NCI-H2171 treated with DMSO at 0.1 percent for 48 hours (cell line): ENCODE data around the gene KAT14.
"Not testable (repeated sequence)": the region's sequence is repeated elsewhere in the genome, so short reads cannot be mapped to it uniquely, and the experiment has no call there.

Experiments
- DNase-seq: peaks from one replicate; lab custom pipeline; 2025; lab: John Stamatoyannopoulos, UW

KAT14 gene, protein sequence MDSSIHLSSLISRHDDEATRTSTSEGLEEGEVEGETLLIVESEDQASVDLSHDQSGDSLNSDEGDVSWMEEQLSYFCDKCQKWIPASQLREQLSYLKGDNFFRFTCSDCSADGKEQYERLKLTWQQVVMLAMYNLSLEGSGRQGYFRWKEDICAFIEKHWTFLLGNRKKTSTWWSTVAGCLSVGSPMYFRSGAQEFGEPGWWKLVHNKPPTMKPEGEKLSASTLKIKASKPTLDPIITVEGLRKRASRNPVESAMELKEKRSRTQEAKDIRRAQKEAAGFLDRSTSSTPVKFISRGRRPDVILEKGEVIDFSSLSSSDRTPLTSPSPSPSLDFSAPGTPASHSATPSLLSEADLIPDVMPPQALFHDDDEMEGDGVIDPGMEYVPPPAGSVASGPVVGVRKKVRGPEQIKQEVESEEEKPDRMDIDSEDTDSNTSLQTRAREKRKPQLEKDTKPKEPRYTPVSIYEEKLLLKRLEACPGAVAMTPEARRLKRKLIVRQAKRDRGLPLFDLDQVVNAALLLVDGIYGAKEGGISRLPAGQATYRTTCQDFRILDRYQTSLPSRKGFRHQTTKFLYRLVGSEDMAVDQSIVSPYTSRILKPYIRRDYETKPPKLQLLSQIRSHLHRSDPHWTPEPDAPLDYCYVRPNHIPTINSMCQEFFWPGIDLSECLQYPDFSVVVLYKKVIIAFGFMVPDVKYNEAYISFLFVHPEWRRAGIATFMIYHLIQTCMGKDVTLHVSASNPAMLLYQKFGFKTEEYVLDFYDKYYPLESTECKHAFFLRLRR

DNA sequence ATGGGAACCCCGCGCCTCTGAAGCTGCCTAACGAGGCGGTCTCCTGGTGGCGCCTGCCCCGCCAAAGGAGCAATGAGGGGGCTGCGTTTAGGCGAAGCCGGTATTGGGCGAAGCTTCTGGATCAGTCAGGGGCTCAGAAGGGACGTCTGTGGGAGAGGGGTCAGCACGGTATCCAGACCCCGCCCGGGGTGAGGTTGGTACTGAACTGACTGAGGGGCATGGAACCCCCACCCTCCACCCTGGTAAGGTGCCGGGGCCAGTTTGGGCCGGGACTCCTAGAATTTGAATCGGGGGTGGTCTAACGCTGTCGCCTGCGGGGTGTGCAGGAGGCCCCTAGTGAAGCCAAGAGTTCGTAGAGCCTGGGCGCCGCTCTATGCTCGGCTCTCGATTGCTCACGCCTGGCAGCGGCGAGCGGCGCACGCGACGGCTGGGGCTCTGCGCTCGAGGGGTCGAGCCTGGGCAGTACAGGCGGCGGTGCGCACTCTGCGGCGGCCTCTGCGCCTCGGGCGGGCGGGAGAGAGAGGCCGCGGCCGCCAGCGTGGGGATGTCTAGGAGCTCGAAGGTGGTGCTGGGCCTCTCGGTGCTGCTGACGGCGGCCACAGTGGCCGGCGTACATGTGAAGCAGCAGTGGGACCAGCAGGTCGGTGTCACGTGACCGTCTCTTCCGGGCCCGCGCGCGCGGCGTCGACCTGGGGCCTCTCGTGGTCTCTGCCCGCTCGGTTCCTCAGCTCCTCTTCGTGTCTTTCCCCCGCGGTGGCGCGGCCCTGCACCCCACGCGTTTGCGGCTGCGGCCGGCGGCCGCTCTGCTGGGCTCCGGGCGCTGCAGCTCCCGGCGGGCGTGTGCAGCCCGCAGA lies at the start of gene KAT14, which contains the start of gene PET117:
Gene KAT14 (plus strand): TSS at position 452 of the 854 bp plus-strand sequence. CDS start 4,798 bp downstream, outside the sequence.
Gene PET117 (plus strand): TSS at position 452 of the 854 bp plus-strand sequence. CDS start 93 bp downstream, at position 545.
- DNase-seq: peak; percentile 87

DNA sequence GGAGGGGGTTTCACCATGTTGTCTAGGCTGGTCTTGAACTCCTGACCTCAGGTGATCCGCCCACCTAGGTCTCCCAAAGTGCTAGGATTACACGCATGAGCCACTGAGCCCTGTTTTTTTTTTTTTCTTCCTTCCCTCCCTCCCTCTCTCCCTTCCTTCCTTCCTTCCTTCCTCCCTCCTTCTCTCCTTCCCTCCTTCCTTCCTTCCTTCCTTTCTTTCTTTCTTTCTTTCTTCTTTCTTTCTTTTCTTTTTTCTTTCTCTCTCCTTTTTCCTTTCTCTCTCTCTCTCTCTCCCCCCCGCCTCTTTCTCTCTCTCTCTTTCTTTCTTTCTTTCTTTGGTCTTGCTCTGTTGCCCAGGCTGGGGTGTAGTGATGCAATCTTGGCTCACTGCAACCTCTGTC lies 49.4 kb upstream of the KAT14 start:
- not testable (repeated sequence) for DNase-seq

DNA sequence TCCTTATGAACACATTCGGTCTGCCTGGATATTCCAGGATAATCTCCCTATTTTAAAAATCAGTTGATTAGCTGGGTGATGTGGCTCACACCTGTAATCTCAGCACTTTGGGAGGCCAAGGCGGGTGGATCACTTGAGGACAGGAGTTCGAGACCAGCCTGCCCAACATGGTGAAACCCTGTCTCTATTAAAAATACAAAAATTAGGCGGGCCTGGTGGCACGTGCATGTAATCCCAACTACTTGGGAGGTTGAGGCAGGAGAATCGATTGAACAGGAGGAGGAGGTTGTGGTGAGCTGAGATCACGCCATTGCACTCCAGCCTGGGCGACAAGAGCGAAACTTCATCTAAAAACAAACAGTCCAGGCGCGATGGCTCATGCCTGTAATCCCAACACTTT lies 48.8 kb upstream of the KAT14 start:
- not testable (repeated sequence) for DNase-seq

DNA sequence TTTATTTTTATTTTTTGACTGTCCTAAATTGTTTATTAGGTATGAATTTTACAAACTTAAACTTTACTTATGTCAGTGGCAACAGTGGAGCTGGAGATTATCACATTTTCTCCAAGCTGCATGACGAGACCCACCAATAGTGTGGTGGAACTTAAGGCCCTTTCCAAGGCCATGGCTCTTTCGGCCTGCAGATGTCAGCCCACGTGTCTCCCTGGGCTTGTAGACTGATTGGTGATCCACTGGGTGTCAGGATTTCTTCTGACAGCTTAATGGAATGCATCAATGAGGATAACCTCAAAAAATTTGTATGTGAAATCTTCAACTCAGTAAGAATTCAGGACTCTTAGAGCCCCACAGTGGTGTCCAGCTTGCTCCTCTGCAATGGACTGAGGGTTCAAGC lies 47.6 kb upstream of the KAT14 start:
- no peak for DNase-seq

DNA sequence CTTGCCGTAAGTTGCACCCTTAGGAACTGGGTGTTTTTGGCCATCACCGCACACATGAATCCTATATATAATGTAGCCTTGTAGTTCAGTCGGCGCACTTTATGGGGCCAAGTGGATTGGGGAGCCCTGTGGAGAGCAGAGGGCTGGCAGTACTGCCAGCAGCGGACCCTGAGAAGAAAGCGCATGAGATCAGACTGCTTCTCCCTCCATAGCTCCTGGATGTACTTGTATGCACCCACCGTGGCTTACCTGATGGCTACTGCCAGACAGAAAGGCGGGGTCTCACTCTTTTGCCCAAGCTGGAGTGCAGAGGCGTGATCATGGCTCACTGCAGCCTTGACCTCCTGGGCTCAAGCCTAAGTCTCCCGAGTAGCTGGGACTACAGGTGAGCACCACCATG lies 47.2 kb upstream of the KAT14 start:
- no peak for DNase-seq

DNA sequence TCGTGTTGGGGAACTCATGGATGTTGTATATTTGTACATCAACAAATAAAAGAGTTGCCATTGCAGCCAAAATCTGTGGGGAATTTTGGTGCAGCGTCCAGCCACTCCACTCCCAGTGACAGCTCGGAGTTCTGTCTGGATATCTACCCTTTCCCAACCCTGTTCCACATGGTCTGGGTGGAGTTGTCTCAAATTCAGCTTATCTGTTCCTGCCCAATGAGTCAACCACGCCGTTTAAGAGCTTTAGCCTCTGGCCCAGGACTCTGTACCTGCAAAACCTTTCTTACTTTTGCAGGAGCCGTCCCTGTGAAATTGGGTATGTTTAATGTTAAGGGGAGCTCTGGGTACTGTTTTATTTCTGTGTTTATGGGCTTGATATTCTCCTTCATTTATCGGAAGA lies 46.0 kb upstream of the KAT14 start:
- no peak for DNase-seq

DNA sequence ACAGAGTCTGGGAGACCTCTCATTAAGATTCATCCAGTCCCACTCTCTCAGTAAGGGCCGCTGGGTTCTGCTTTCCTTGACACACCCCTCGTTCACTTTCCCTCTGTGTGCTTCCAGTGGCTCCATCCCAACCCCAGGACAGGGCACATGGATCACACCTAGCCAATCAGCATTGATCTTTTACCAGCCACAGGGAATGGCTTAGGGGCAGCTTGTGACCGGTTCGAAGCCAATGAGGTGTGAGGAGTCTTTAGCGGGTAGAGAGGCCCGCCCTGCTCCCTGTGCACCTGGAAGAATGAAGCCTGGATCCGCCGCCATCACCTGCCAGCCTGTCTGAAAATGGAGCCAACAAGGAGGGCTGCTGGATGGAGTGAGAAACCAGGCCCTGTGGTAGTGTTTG lies 44.8 kb upstream of the KAT14 start:
- no peak for DNase-seq

DNA sequence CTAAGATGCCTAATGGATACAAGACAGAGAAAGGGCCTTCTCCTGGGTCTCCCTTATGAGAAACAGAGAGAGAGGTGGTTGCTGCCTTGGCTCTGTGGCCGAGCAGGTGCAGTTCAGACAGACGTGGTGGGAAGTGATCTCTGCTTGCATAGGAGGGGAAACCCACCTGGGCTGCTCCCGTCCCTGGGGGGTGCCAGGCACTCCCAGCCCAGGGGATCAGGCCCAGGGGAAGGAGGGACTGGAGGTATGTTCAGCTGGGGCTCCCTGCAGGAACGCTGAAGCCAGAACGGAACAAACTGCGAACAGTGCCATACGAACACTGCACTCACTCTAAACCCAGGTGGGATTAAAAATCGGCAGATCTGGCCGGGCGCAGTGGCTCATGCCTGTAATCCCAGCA lies 44.3 kb upstream of the KAT14 start:
- no peak for DNase-seq

DNA sequence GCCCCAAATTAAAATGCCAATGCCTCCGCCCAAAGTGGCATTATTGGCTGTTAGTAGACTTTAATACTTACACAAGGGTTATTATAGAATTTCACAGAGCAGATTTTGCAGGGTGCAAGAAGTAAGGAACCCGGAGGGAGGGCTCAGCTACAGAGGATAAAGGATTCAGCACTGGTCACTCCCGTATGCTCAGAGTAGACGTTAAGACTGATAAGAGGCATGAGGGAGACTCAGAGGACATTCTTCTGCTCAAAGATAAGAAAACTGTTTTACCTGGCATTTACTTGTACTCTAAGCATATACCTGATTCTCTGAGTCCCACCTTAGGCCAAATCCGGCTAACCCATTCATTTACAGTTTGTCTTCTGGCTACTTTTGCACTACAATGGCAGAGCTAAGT lies 43.5 kb upstream of the KAT14 start:
- DNase-seq: no peak

DNA sequence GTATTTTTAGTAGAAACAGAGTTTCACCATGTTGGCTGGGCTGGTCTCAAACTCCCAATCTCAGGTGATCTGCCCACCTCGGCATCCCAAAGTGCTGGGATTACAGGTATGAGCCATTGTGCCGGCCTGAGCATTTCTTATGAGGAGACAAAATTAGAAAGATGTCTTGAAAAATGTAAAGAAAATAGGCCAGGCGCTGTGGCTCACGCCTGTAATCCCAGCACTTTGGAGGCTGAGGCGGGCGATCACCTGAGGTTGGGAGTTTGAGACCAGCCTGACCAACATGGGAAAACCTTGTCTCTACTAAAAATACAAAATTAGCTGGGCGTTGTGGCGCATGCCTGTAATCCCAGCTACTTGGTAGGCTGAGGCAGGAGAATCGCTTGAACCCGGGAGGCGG lies 37.1 kb upstream of the KAT14 start:
- not testable (repeated sequence) for DNase-seq

DNA sequence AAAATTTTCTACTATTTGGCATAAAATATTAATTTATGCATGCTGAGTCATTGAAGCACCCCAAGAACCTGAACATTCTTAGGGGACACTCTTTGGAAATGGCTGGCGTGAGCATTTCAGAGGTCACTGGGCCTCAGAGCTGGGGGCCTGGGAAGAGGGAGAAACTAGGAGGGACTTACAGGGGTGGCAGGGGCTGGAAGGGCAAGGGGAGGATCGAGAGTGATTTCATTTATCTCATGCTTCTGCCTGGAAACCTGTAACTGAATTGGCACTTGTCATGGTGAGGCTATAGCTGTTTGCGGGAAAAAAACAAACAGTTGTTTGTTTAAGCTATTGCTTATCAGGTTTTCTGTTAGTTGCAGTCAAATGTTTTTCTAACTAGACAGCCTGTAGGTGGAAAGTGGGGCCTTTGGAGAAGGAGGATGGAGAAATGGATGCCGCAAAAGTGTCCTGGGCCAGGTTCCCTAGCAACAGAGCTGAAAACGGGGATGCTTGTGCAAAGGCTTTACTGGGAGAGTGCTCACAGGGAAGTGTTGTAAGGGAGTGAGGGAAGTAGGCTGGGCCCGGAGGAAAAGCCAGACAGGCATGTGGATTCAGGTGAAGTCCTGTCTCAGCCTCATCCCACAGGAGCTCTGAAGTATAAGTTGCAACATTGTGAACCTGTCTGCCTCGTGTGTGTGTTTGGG lies 36.4 kb upstream of the KAT14 start:
- no peak for DNase-seq

DNA sequence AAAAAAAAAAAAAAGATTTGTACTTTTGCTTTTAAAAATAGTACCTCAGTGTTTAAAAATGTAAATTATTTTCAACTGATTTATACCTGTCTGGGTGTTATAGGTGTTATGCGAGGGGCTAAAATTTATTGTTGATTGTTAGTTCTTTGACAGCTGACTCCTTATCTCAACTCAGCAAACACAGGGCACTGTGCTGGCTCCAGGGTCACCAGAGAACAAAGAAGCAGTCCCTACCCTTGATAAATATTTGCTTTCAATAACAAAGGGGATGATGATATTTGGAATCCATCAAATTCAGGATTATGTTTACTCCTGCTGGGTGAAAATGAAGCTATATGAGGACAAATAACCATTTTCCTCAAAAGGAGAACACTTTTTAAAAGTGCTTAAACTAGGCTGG lies 34.2 kb upstream of the KAT14 start:
- no peak for DNase-seq

DNA sequence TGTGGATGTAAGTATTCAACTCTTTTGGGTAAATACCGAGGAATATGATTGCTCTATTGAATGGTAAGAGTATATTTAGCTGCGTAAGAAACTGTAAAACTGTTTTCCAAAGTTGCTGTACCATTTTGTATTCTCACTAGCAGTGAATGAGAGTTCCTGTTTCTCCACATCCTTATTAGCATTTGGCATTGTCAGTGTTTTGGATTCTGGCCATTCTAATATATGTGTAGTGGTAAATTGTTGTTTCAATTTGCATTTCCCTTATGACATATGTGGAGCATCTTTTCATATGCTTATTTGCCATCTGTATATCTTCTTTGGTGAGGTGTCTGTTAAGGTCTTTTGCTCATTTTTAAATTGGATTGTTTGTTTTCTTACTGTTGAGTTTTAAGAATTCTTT lies 29.3 kb upstream of the KAT14 start:
- DNase-seq: no peak

DNA sequence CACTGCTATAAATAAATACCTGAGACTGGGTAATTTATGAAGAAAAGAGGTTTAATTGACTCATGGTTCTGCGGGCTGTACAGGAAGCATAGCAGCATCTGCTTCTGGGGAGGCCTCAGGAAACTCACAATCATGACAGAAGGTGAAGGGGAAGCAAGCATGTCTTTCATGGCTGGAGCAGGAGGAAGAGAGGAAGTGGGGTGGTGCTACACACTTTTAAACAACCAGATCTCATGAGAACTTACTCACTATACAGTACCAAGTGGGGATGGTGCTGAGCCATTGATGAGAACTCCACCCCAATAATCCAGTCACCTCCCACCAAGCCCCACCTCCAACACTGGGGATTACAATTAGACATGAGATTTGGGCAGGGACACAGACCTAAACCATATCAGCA lies 9.1 kb upstream of the KAT14 start:
- not testable (repeated sequence) for DNase-seq

DNA sequence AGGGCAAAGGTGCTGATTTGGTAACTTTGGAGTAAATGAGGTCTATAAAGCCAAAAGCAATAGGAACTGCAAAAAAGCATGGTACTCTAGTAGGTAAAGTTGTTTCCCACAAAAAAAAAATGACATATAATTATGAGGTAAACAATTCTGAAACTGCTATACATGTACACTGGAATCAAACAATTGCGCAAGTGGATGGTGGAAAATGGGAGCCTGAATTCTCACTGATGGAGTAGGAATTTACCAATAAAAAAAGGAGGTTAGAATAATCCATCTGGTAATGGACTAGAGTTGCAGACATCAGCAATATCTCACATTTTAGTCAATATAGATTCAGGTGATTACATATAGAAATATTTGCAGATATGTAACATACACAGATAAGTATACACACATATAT lies 5.0 kb upstream of the KAT14 start:
- DNase-seq: no peak

DNA sequence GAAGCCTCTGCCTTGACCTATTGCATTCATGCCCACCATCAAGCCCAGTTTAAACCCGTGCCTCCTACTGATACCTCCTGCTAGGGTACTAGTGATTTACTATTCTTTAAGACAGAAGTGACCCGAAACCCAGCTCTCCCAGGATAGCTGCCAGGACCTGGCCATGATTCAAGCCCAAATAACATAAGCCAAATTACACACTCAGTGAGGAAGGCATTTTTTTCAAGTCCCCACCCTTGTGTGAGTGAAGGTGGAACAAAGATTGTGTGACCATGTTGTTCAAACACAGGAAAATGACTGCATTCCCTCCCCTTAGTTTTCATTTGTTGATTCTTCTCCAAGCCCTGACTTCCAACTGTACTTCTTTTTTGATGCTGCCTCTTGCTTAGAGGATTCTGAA lies 3.7 kb upstream of the KAT14 start:
- DNase-seq: no peak

DNA sequence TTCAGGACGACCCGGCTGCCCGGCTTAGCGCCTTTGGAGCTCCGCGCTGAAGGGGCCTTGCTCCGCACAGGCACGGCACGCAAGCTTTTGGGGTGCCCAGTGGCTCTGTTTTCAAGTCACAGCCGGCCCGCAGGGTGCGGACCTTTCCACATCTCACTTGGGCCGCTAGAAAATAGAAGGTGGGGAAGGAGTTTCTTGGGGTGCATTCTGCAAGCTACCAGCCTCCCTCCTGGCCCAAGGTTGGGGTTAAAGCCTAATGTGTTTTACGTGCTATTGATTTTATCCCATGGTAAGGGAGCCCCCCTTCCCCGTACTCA lies 561 bp downstream of the KAT14 start:
- no peak for DNase-seq

DNA sequence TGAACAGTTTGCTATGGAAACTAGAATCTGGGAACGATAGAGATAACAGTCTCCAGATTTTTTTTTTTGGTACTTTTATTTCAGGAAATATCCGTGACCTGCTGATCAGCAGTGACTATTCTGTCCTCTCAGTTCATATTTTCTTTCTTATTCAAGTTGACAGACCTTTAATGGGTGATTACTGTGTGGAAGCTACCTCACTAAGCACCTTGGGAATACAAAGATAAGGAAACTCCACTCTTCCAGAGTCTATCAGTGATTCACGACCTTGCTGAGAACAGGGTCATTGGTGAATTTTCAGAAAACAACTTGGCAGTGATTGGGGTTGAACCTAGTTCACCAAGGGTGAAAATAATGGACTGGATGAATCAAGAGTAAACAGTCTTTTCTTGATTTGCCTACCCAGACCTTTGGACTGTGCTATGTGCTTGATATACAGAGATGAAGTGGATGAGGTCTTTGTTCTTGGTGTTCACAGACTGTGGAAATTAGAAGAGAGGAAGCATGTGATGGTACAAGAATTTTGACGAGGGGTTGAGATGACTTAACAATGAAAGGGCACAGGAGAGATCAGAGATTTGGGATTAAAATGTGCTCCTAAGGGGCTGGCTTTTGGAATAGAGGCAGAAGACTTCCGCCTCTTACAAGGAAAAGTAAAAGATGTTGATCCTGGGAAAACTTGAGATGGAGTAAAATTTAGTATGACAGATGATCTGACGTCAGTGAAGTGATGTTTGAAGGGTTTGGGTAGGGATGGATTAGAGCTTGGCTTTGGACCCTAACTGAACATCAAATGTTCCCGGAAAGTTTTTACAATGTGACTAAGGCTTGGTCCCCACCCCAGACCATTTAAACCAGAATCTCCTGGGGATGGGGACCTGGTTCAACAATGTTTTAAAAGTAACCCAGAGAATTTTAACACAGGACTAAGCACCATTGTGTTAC lies 1.2 kb downstream of the KAT14 start:
- DNase-seq: no peak

DNA sequence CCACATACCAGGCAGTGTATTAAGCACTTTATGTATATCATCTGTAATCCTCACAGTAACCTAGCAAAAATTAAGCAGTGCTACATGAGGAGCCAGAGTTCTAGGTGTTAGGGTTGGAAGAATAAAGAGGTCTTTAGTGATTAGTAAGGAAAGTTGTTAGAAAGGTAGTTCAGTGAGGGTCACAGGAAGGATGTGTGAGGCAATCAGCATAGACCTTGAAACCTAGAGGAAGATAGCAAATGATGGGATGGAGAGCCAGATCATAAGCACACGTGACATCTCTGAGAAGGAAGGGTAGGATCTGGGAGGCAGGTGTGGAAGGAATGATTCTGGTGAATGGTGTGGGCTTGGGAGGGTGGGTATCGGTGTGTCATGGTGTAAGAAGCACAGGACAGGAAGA lies 2.2 kb downstream of the KAT14 start:
- DNase-seq: no peak

DNA sequence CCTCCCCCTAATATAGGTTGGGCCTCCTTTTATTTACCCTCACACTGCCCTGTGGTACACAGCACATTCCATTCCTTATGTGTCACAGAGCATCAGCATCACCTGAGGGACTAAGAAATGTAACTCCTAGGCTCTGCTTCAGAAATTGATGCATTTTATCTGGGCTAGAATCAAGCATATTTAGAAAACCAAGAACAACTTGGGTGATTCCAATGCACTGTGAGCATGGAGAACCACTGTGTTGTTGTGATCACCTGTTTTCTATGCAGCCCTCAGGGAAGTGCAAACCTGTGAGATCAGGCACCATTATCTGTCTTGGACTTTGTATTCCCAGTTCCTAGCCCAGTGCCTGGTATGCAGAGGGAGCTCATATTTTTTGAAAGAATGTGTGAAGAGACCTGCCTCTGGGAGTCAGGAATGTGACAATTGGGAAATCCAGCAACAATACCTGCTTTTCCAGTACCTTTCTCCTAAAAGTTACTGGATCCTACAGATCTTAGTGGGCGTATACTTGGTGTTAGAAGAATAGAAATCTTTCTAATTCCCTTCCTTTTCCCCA lies 7.0 kb downstream of the KAT14 start:
- DNase-seq: no peak
